GM12878 (cell line): ENCODE measurements around the gene SORBS1. TPM values are rescaled to one million over a fixed set of nuclear protein-coding genes. Genes with fewer than 3 reads are reported as not detected.

Source experiments
- ATAC-seq: fragments of 200-7000 bp; cut with Tn5 transposase; 3 replicates; pipeline ENCODE4 v1.9.1; 2020; ENCODE audit warnings: mild to moderate bottlenecking, moderate library complexity
- BruUV-seq: library from RNA; stranded (reverse); fragments of 400-500 nt; replicated peaks from 2 replicates; lab custom pipeline; 2021; lab: Mats Ljungman, UMichigan
- CTCF ChIA-PET: fragments of 300-600 bp; sonication (Branson Sonifier 250); formaldehyde crosslinking; extraction: SDS; loops from one replicate; lab custom pipeline; 2021; ENCODE audit warnings: inconsistent platforms; lab: Yijun Ruan, JAX
- POLR2A ChIA-PET: fragments of 350-600 bp; formaldehyde crosslinking; extraction: SDS; loops from one replicate; lab custom pipeline; 2021; ENCODE audit warnings: inconsistent platforms; lab: Charles Lee
- RAD21 ChIA-PET: fragments of 300-600 bp; sonication (Branson Sonifier 250); formaldehyde crosslinking; loops from one replicate; lab custom pipeline; 2023; ENCODE audit warnings: antibody characterized with exemption; ENCODE audit not compliant: unreplicated experiment; lab: Charles Lee
- SMC1A ChIA-PET: fragments of 300-600 bp; sonication (Branson Sonifier 250); formaldehyde crosslinking; loops from one replicate; lab custom pipeline; 2023; ENCODE audit not compliant: unreplicated experiment, uncharacterized antibody; lab: Charles Lee
- DNase-seq: peaks from one replicate; pipeline ENCODE4 v3.0.0-alpha.2; 2011; ENCODE audit warnings: low read depth, low spot score
- FAIRE-seq: peaks from 3 replicates; lab custom pipeline; 2011; peaks lifted over from hg19 to GRCh38; lab: Jason Lieb, UNC
- H2AFZ ChIP-seq: 2 replicates; pipeline ENCODE4 v1.6.0; 2011; ENCODE audit warnings: low read depth, low read length, control low read depth; ENCODE audit not compliant: control insufficient read depth
- H3K27ac ChIP-seq: 2 replicates; pipeline ENCODE4 v1.5.1; 2011; ENCODE audit warnings: control low read depth; ENCODE audit not compliant: control insufficient read depth, insufficient read depth
- H3K27me3 ChIP-seq, 2 experiments: replicated peaks in 1 of 2; 2 replicates each; pipeline versions ENCODE4 v1.6.0 to v1.6.1; 2011; ENCODE audit warnings: low read length in 1 of 2; ENCODE audit not compliant: control insufficient read depth in 2 of 2, insufficient read depth in 2 of 2
- H3K36me3 ChIP-seq, 2 experiments: 2 replicates each; pipeline ENCODE4 v1.5.1; 2011; ENCODE audit warnings: low read length in 1 of 2; ENCODE audit not compliant: control insufficient read depth in 2 of 2, insufficient read depth in 2 of 2
- H3K4me1 ChIP-seq: 2 replicates; pipeline ENCODE4 v1.6.1; 2011; ENCODE audit warnings: mild to moderate bottlenecking, low read length, moderate library complexity, mixed read lengths; ENCODE audit not compliant: control insufficient read depth, insufficient read depth
- H3K4me2 ChIP-seq: 2 replicates; pipeline ENCODE4 v1.6.0; 2011; ENCODE audit warnings: control low read depth; ENCODE audit not compliant: control insufficient read depth, insufficient read depth
- H3K4me3 ChIP-seq: fragments of 200-600 bp; sonication (generic); 2 replicates; pipeline ENCODE4 v1.5.1; 2016
- H3K79me2 ChIP-seq: 2 replicates; pipeline ENCODE4 v1.6.0; 2011; ENCODE audit warnings: low read length; ENCODE audit not compliant: control insufficient read depth, insufficient read depth
- H3K9ac ChIP-seq: 2 replicates; pipeline ENCODE4 v1.8.0; 2011; ENCODE audit warnings: low read length, control low read depth, mixed read lengths; ENCODE audit not compliant: control insufficient read depth, insufficient read depth
- H3K9me3 ChIP-seq: replicated peaks from 3 replicates; pipeline ENCODE4 v1.5.1; 2011; ENCODE audit warnings: mild to moderate bottlenecking, low read length; ENCODE audit not compliant: control insufficient read depth, insufficient read depth
- H4K20me1 ChIP-seq: 2 replicates; pipeline ENCODE4 v1.6.0; 2011; ENCODE audit not compliant: control insufficient read depth, insufficient read depth
- GABPA ChIP-seq: IDR thresholded peaks from 2 replicates; pipeline ENCODE4 v1.6.1; 2014; ENCODE audit warnings: antibody characterized with exemption, low read depth, mild to moderate bottlenecking, inconsistent platforms
- MTA3 ChIP-seq: IDR thresholded peaks from 2 replicates; pipeline ENCODE4 v1.6.1; 2012; ENCODE audit warnings: low read length, inconsistent platforms, borderline replicate concordance
- MXI1 ChIP-seq: fragments of 150-350 bp; IDR thresholded peaks from 2 replicates; pipeline ENCODE4 v1.6.1; 2011; ENCODE audit warnings: low read depth, mild to moderate bottlenecking, inconsistent platforms, low read length, improper control_type of control experiment
- MYC ChIP-seq: IDR thresholded peaks from 2 replicates; pipeline ENCODE4 v1.6.1; 2011; ENCODE audit warnings: mild to moderate bottlenecking, low read length, moderate library complexity, inconsistent platforms; ENCODE audit not compliant: insufficient read depth, insufficient replicate concordance, insufficient read length, severe bottlenecking
- NR2C1 ChIP-seq: fragments of 450-650 bp; IDR thresholded peaks from 2 replicates; pipeline ENCODE4 v1.6.1; 2017; ENCODE audit warnings: antibody characterized with exemption, mild to moderate bottlenecking, moderate library complexity
- POLR2A ChIP-seq: IDR thresholded peaks from 2 replicates; pipeline ENCODE4 v1.6.1; 2011; ENCODE audit warnings: low read depth, mild to moderate bottlenecking, low read length
- RBBP5 ChIP-seq: fragments of 200-600 bp; sonication (generic); conservative IDR thresholded peaks from 2 replicates; pipeline ENCODE4 v1.6.1; 2016
- SMAD1 ChIP-seq: fragments of 450-650 bp; IDR thresholded peaks from 2 replicates; pipeline ENCODE4 v1.6.1; 2018; ENCODE audit warnings: mild to moderate bottlenecking, low read depth; ENCODE audit not compliant: partially characterized antibody
- WGBS: methylation state at CpG from one replicate; pipeline ENCODE4 v1.1.6; 2016; ENCODE audit warnings: low lambda C conversion rate; ENCODE audit not compliant: insufficient replicate concordance, insufficient coverage; ENCODE audit errors: missing lambda C conversion rate; 5-methylcytosine and 5-hydroxymethylcytosine counted together
- in situ Hi-C: fragments of 300-500 bp; cut with MboI; formaldehyde crosslinking; loops from 9 replicates; pipeline ENCODE4 v1.14.3; 2018; ENCODE audit warnings: mixed read lengths
- intact Hi-C: fragments of 100-400 bp; cut with micrococcal nuclease; formaldehyde crosslinking; loops from one replicate; pipeline ENCODE4 v1.14.2; 2022; ENCODE audit not compliant: unreplicated experiment
- polyA plus RNA-seq, 11 experiments: library from polyadenylated mRNA; depleted of rRNA in 4 of 11; unstranded in 6 of 11; stranded (reverse) in 5 of 11; fragments of >200 nt; fragmentation: Nextera tagmentation in 4 of 11; fragmentation: Illumina TruSeq in 1 of 11; extraction: Ambion mirVana in 4 of 11; extraction: Trizol in 1 of 11; gene quantifications; 1 replicate in 1 of 11; 2 replicates in 10 of 11; pipeline versions ENCODE4 v1.2.1 to v1.2.3, GENCODE V29; 2011 to 2016; ENCODE audit warnings: inconsistent platforms in 2 of 11, missing spikeins in 2 of 11, low read depth in 1 of 11
- total RNA-seq, 4 experiments: library from RNA; depleted of rRNA in 3 of 4; stranded (reverse); fragments of >200 nt in 3 of 4; fragmentation: Illumina TruSeq in 1 of 4; extraction: Trizol in 1 of 4; gene quantifications; 2 replicates each; pipeline versions ENCODE4 v1.2.1 to v1.2.3, GENCODE V29; 2013 to 2021

Gene SORBS1
- total and polyA plus RNA-seq, 10 of the 15 experiments (the other 5 are each of a cell fraction or from before 2014, with no cell fraction given), result 0.13 to 0.75 (median 0.39) TPM

GRCh38 chr10:95606922-95607321 lies 45.8 kb upstream of the SORBS1 start:
- Histone ChIP-seq H3K4me2 (no peak overlapping the region), H3K4me3 (no peak overlapping the region), H3K9me3 (no peaks in the 10 kb centered on the region), H3K36me3 (peaks cover 16 to 38% of the 10 kb centered on the region in 2 experiments), H3K4me1 (no peaks in the 10 kb centered on the region), H2AFZ (no peak overlapping the region), H3K9ac (no peak overlapping the region), H3K27me3 (no peaks in the 10 kb centered on the region), H4K20me1 (no peaks in the 10 kb centered on the region), H3K79me2 (no peaks in the 10 kb centered on the region), H3K27ac (no peak overlapping the region)
- ChIA-PET SMC1A (interaction anchor here (0.8 to 1.5 kb wide), 2 partner anchors 221 to 258 kb away, joined by 3 read pairs; no protein-coding TSS in a partner anchor), POLR2A (no interaction called here), RAD21 (no interaction called here), CTCF (interaction anchor here (0.9 to 10.9 kb wide), 2 partner anchors 177 to 230 kb away, joined by 3 to 177 read pairs; no protein-coding TSS in a partner anchor)
- no peak for ATAC-seq
- FAIRE-seq, result no peak
- no TSS peak for BruUV-seq
- intact Hi-C loops (no loop called here), in situ Hi-C loops (no loop called here)
- DNase-seq, result no peak
- TF ChIP-seq SMAD1 (no peak), RBBP5 (no peak), MTA3 (no peak), MYC (no peak), MXI1 (no peak), GABPA (no peak), NR2C1 (no peak)
- WGBS, result 80% methylated on average over 3 of the region's 3 CpGs

DNA sequence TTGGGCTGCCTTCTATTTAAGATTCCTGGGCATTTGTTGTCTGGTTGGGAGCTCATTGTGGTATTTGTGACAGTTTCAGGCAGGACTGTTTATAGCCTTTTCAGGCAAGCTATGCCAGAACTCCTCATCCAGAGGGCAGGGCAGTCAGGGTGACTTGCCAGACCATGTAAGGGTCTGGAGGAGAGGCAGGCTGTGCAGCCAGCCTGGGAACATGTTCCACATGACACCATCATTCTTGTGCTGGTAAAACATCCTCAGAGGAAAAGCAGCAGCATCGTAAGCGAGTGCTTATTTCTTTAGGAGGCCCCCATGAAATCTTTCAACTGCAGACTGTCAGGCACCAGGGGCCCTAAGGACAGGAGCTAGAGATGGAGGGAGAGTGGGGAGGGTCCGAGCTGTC lies 44.0 kb upstream of the SORBS1 start:
- RAD21 ChIA-PET, result interaction anchor here (0.5 to 8.6 kb wide), 3 partner anchors 175 to 235 kb away, joined by 4 to 84 read pairs (median 13); no protein-coding TSS in a partner anchor
- Histone ChIP-seq H3K79me2 (no peaks in the 10 kb centered on the region), H3K4me1 (no peaks in the 10 kb centered on the region), H3K27me3 (no peaks in the 10 kb centered on the region), H3K4me2 (no peak overlapping the region), H3K27ac (no peak overlapping the region), H3K9me3 (no peaks in the 10 kb centered on the region), H4K20me1 (no peaks in the 10 kb centered on the region), H2AFZ (no peak overlapping the region), H3K4me3 (no peak overlapping the region), H3K36me3 (peaks cover 8 to 24% of the 10 kb centered on the region in 2 experiments), H3K9ac (no peak overlapping the region)
- intact Hi-C loops (no loop called here), in situ Hi-C loops (no loop called here)
- no peak for DNase-seq
- no peak for FAIRE-seq
- no TSS peak for BruUV-seq
- TF ChIP-seq NR2C1 (no peak), POLR2A (peak; percentile 44; the same call in 1 of the 2 replicates)
- SMC1A ChIA-PET, result interaction anchor here (0.7 to 3.2 kb wide), 5 partner anchors 10 to 231 kb away, joined by 4 to 24 read pairs (median 9); no protein-coding TSS in a partner anchor
- POLR2A ChIA-PET, result interaction anchor here (1.5 kb wide), 1 partner anchor 9 kb away, joined by 4 read pairs; no protein-coding TSS in a partner anchor
- CTCF ChIA-PET, result interaction anchor here (0.9 to 10.9 kb wide), 8 partner anchors 8 to 302 kb away, joined by 4 to 177 read pairs (median 8); no protein-coding TSS in a partner anchor
- WGBS, result 83% methylated on average over 3 of the region's 3 CpGs
- ATAC-seq, result no peak
